OCI-LY3 (cell line): ENCODE results near the gene PURB.

Experiments
- EZH2phosphoT487 ChIP-seq: fragments of 200-600 bp; shearing (Covaris generic); IDR thresholded peaks from 2 replicates; pipeline ENCODE4 v1.6.1; 2018; ENCODE audit warnings: antibody characterized with exemption, mixed run types, low read depth
- TF ChIP-seq, protein P1 (sequence below): fragments of 200-600, 300-600 bp; sonication (generic); IDR thresholded peaks from 2 replicates; pipeline ENCODE4 v1.5.1; 2014; ENCODE audit warnings: antibody characterized with exemption, low read length, low read depth

DNA sequence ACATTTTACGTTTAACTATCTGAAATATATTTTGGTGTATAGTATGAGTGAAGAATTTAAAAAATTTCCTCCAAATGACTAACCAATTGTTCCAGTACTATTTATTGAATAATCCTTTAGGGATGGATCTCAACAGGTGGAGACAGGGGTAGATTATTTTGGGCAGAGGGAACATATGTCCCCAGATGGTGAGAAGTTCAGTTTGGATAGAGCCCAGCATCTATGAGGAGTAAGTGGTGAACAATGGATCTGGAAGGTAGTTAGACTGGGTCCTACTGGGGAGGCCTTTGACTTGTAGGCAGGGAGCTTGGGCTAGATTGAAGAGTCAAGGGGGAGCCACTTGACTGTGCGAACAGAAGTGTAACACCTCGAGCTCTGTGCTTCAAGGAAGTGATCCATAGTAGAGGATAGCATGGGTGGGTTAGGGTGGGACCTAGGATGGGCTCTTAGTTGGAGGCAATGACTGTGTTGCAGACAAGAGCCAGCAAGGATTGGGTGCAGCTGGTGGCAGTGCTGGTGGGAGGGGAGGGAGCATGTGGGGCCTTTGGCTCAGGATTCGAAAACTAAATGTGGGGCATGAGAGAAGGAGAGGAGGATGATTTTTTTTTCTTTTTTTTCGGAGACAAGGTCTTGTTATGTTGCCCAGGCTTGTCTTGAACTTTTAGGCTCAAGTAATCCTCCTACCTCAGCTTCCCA is 3.9 kb upstream of the PURB start:
- TF ChIP-seq, protein P1, sequence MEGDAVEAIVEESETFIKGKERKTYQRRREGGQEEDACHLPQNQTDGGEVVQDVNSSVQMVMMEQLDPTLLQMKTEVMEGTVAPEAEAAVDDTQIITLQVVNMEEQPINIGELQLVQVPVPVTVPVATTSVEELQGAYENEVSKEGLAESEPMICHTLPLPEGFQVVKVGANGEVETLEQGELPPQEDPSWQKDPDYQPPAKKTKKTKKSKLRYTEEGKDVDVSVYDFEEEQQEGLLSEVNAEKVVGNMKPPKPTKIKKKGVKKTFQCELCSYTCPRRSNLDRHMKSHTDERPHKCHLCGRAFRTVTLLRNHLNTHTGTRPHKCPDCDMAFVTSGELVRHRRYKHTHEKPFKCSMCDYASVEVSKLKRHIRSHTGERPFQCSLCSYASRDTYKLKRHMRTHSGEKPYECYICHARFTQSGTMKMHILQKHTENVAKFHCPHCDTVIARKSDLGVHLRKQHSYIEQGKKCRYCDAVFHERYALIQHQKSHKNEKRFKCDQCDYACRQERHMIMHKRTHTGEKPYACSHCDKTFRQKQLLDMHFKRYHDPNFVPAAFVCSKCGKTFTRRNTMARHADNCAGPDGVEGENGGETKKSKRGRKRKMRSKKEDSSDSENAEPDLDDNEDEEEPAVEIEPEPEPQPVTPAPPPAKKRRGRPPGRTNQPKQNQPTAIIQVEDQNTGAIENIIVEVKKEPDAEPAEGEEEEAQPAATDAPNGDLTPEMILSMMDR: no peak
- no peak for TF ChIP-seq EZH2phosphoT487
